ENCODE data around the gene NTRK3.

The NTRK3 gene

GRCh38 chr15:87931584-87931983 lies 325.0 kb downstream of the NTRK3 start:
- no peak for DNase-seq

GRCh38 chr15:87930457-87930856 lies 326.1 kb downstream of the NTRK3 start:
- no peak for DNase-seq

- DNase-seq, result no peak
Observed at GRCh38 chr15:87929841-87930240, 326.7 kb downstream of the NTRK3 start.

GRCh38 chr15:87924433-87924832 lies 332.1 kb downstream of the NTRK3 start:
- no peak for DNase-seq

DNA sequence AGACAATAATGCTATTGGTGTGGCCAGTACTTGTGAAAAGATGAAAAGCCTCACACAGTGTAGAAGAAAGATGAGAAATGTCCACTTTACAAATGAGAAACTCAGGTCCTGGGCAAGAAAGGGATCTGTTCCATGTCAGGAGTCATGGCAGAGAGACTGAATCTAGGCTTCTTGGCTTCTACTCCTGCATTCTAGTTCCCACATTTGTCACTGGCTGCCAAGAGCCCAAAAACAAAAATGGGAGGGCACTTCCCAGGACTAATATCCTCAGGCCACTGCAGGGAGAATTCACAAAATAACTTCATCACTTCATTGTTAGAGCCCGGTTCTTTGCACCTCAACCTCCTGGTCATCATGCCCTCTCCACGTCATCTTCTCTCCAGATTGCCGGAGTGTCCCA lies 337.5 kb downstream of the NTRK3 start:
- DNase-seq, result no peak

GRCh38 chr15:87917480-87917879 lies 339.1 kb downstream of the NTRK3 start:
- no peak for DNase-seq

DNA sequence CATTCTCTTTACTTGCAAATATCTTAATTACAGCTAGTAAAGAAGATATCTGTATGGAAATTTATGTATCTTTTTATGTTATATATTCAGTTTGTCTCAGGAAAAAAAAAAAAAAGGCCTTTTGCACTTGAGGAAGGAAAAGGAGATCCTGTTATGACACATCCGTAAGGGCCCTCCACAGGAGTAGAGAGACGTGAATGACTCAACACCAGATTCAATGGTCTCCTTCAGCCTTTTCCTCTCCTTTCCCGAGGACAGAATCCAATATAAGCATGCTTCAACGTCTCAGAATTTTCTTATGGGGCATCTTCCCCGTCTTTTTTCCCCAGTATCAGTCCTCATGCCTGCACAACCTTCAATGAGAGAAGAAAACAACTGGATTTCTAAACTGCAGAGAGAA lies 340.3 kb downstream of the NTRK3 start:
- DNase-seq, result no peak

DNA sequence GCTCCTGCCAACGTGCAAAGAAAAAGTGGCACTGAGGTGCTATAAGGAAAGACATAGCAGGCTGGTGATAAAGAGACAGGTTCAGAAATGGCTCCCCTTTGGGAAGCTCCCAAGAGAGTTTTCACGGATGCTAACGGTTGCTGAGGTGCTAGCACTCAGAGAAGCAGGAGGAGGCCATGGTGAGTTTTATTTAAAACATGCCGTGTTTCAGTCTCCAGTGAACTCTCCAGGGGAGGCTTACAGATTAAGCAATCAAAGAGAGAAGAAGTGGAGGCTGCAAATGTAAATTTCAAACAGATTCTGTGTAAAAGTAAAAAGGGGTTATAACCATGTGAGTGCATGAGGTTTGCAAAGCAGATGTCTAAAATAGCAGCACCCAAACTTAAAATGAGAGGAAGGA lies 346.2 kb downstream of the NTRK3 start:
- DNase-seq, result no peak

DNA sequence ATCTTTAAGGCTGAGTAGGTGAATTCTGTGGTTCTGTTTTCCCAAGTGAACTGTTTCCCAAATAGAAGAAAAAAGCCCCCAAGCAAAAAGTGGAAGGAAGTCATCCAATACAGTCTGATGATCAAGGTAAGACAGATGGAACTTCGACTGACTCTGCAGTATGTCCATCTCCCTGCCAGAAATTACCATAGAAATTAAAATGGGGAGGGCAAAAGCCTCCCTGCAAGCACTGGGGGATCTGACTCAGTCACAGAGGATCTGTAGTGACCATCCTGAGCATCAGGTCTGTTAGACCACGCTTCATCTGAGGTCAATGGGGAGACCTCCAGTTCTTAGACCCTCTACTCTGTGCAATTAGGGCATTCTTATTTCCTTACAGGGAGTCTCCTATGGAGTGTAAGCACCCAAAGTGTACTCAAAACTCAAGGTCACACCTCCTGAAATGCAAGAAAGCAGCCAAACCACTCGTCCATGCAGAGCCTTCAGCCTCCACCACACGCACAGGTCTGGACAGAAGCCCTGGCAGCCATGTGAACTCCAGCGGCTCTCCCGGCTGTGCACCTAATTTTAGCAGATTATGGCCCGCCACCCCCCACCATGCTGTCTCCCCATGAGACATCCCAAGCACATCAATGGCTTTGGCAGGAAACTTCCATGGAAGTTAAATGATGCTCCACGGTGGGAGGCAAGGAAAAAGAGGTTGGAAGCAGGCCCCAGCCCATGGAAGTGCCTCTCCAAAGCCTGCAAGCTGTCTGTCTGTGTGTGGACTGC lies 348.7 kb downstream of the NTRK3 start:
- no peak for DNase-seq

DNA sequence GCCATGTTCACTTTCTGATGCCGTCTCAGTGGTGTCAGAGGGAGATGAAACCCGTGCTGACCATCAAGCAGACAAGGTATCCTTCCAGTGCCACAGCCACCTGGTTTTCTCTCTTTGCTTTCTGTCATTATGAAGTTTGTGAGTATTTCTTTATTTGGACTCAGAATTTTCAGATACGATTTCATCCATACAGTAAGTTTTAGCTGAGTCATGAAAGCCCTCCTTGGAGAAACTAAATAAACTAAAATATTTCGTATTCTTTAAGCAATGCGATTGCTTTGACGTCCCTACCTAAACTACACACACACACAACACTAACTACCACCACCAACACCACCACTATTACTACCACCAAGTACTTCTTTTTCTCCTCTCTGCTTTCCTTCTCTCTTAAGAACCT lies 350.1 kb downstream of the NTRK3 start:
- DNase-seq, result no peak

DNA sequence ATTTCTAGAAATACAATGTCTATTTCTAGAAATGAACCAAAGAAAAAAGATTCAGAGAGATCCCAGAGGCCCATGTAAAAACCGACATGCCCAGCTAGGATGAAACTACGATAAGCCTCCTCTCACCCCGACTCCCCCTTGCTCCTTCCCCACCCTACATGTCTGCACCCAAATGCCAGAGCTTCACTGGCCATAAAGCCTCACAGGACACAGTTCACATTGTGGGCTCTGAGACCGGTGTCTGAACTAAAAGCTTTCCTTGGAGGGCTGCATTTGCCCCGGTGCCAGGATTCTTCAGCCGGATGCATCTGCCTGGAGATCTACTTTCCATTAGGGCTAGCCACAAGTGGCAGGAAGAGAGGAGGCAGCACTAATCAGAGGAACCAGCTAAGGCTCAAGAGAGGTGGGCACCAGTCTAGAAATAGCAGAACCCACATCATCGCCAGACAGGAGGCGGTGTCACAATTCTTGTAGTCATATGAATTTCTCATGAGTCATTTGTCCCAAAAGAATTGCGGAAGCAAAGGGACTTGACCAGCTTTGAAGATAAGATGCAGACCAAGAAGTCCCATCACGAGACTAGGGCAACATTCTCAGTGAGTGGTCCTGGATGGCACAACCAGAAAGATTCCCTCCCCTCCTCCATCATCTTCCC lies 353.6 kb downstream of the NTRK3 start:
- no peak for DNase-seq

DNA sequence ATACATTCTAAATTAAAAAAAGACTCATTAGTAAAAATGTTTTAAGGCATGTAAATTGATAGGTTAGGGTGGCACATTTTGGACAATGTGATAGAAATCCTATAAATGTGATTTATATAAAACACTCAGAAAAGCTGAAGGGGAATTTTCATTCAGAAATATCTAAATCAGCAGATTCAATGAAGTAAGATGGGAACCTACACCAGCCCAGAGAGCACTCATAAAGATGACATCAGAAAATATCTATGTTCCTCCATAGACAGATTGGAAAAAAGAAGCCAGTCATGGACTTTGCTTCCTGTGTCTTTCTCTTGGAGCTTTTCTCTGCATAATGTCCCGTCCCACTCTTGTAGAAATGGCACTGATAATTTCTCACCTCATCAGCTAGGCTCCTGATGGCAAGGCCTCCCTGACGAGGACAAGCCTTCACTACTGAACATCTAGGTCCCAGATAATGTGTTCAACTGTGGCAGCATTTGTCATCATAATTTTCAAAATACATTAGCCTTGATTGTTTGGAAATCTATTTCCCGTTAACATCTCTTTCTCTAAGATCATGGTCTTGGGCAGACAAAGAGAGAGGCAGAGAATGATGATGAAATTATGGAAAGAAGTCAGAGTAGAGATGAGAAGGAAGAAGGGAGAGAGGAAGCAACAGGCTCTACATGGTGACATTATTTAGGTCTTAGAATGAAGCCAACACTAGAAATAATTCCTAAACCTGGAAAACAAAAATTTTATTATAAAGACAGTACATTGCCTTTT lies 354.4 kb downstream of the NTRK3 start:
- no peak for DNase-seq

DNA sequence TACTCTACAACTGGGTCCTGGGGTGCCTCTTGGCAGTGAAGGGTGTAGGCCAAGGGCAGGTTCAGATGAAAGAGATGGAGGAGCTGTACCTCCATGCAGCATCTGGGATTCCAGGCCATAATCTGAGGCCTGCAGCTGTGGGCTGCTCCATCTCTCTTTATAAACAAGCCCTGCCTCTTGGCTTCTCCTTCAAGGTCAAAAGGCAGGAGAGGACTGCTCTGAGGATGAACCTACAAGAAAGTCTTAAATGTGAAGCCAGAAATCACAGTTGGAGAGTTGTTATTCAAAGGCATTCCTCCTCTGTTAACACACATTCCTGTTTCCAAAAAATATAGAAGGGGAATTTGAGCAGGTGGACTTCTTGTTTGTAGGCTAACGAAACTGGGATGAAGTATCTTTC lies 355.5 kb downstream of the NTRK3 start:
- no peak for DNase-seq

GRCh38 chr15:87896936-87897335 lies 359.6 kb downstream of the NTRK3 start:
- DNase-seq, result no peak

GRCh38 chr15:87887177-87887576 lies 369.4 kb downstream of the NTRK3 start:
- DNase-seq, result no peak

- no peak for DNase-seq
Observed at GRCh38 chr15:87881026-87881425, 375.5 kb downstream of the NTRK3 start.

DNA sequence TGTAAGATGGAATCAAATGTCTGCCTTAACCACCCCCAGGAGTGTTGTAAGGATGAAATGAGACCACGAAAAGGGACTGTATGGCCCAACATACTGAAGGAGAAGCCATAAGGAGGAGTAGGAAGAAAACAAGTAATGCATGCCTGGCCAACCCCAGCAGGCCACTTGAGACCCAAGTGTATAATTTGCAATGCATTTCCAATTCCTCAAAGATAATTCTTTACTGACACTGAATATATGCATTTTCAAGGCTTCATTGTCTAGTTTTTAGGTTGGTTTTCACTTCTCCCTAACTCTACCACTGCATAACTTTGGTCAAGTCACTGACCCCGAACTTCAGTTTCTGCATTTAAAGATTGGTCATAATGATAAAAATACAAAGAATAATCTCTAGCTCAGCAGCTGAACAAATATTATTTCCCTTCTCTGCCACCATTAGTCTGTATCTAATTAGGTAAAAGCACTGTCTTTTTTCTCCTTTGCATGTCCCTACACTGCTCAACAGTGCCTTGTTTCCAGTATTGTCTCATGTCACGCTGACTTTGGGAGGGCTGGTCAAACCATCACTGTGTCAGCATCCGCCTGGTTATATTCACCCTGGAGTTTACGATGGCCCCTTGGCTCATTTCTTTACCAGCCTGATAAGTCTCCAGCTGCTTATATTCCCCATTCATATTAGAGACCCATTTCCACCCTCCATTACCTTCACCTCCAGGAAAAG lies 378.6 kb downstream of the NTRK3 start:
- DNase-seq, result no peak

GRCh38 chr15:87877114-87877810 lies 379.3 kb downstream of the NTRK3 start:
- no peak for DNase-seq

- no peak for DNase-seq
Observed at GRCh38 chr15:87874896-87875711, 381.4 kb downstream of the NTRK3 start.

DNA sequence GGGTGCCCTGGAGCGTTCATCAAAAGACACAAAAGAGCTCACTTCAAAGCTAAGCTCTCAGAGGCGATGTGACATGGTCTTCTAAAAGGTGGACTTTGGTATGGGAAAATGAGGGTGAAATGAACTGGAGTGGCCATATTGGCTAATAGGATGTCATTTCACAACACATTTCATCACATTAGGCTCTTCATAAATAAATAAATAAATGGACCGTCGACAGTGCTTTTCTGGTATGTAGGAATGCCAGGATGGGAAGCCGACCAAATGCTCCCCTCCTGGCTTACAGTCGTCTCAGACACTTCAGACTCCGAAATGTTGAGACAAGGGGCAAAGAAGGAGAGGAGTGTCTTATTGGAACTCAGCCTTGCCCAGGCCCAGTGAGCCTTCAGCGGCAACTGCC lies 383.0 kb downstream of the NTRK3 start:
- no peak for DNase-seq

DNA sequence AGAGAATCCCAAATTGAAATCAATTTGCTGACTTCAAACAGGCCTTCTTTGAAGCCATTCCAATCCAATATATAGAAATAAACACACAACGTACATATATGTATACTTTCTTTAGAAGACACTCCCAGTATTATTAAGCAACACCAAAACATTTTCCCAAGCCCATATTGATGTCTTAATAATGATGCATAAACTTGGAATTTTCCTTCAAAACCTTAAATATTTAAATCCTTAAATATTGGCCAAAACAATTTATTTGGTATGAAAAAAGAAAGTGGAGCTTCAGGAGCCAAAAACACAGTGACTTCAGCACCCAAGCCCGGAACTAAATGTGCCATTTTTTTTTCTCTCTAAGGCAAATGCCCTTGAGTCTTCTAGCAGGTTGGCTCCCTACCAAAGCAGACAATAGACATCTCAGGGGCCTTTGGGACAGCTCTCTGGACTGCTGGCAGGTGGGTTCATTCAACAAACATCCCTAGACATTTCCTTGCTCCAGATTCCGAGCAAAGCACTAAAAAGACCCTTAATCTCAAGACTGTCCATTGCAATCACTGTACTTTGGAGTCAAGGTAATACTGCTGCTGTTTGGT lies 384.7 kb downstream of the NTRK3 start:
- DNase-seq, result no peak
